Measurements from ENCODE around the gene SLC38A1.
"Not testable (repeated sequence)": the region's sequence is repeated elsewhere in the genome, so short reads cannot be mapped to it uniquely, and the experiment has no call there.

The SLC38A1 gene

GRCh38 chr12:46264057-46264456 is 4.8 kb downstream of the SLC38A1 start:
- DNase-seq (ENCODE audit: low read depth in 2 of 2), result peak in 1 of 2 experiments; percentile 36

- DNase-seq (ENCODE audit: low read depth in 2 of 2), result no peak
Observed at GRCh38 chr12:46263140-46264016, 5.5 kb downstream of the SLC38A1 start.

GRCh38 chr12:46261646-46262045 is 7.2 kb downstream of the SLC38A1 start:
- no peak for DNase-seq (ENCODE audit: low read depth in 2 of 2)

GRCh38 chr12:46260913-46261476 is 7.8 kb downstream of the SLC38A1 start:
- DNase-seq (ENCODE audit: low read depth in 2 of 2), result no peak

- peak; percentile 57 to 65 for DNase-seq (ENCODE audit: low read depth in 2 of 2)
Observed at GRCh38 chr12:46260124-46260912, 8.5 kb downstream of the SLC38A1 start.

DNA sequence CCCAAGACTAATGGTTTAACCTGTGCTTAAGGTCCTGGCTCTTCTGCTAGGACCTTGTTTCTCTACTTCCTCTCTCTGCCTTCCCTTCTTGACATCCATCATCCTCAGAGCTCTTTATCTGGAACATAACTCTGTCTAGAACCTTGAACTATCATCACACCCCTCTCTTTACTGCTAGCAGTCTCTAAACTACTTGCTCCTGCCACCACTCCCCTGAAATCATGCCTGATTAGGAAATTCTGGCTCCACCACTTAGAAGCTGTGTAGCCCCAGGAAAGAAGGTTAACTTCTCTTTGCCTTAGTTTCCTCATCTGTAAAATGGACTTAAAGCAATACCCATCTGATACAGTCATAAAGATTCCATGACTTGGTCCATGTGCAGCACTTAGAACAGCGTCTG is 9.1 kb downstream of the SLC38A1 start:
- no peak for DNase-seq (ENCODE audit: low read depth in 2 of 2)

DNA sequence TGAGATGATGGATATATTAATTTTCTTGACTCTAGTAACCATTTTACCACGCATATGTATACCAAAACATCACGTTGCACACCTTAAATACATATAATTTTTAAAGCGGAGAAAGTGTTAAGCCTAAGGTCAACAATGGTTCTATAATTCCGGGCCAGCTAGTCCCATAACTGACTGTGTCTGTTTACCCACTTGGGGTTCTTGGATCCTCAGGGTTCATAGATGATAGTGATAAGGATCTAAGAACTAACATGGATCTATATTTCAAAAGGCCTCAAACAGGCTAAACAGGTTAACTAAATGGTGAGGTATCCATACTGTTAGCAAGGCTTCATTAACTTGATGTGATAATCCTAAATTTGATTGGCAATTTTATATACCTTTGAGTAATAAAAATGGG is 9.8 kb downstream of the SLC38A1 start:
- DNase-seq (ENCODE audit: low read depth in 2 of 2), result no peak

- DNase-seq (ENCODE audit: low read depth in 2 of 2), result no peak
Observed at GRCh38 chr12:46258129-46258528, 10.7 kb downstream of the SLC38A1 start.

DNA sequence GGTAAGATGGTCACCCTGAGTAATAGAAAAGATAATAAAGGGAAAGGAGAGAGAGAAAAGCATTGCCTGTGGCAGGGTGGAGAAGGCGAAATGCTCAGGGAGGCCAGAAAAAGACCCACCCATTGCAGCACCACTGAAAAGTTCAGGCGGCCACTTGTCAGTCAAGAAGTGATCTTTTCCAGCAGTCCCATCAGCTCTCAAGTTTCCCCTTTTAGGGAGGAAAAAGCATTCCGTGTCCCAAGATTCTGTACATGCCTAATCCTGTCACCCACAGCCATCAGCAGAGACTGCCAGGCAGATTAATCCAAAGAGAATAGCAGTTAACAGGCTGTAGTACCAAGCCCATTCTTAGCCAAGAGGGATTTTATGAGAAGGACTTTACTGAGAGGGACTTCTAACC is 11.9 kb downstream of the SLC38A1 start:
- DNase-seq (ENCODE audit: low read depth in 2 of 2), result no peak

GRCh38 chr12:46253544-46254162 is 15.2 kb downstream of the SLC38A1 start:
- no peak for DNase-seq (ENCODE audit: low read depth in 2 of 2)

GRCh38 chr12:46251994-46252393 is 16.8 kb downstream of the SLC38A1 start:
- DNase-seq (ENCODE audit: low read depth in 2 of 2), result not testable (repeated sequence)

GRCh38 chr12:46249960-46250359 is 18.9 kb downstream of the SLC38A1 start:
- not testable (repeated sequence) for DNase-seq (ENCODE audit: low read depth in 2 of 2)

DNA sequence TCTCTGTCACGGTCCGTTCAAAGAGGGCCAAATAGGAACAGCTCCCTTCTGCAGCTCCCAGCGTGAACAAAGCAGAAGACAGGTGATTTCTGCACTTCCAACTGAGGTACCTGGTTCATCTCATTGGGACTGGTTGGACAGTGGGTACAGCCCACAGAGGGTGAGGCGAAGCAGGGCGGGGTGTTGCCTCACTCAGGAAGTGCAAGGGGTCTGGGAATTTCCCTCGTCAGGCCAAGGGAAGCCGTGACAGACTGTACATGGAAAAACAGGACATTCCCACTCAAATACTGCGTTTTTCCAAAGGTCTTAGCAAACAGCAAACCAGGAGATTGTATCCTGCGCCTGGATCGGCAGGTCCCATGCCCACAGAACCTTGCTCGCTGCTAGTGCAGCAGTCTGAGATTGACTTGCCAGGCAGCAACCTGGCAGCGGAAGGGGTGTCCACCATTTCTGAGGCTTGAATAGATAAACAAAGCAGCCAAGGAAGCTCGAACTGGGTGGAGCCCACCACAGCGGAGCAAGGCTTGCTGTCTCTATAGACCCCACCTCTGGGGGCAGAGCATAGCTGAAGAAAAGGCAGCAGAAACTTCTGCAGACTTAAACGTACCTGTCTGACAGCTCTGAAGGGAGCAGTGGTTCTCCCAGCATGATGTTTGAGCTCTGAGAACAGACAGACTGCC is 22.7 kb downstream of the SLC38A1 start:
- DNase-seq (ENCODE audit: low read depth in 2 of 2), result no peak

DNA sequence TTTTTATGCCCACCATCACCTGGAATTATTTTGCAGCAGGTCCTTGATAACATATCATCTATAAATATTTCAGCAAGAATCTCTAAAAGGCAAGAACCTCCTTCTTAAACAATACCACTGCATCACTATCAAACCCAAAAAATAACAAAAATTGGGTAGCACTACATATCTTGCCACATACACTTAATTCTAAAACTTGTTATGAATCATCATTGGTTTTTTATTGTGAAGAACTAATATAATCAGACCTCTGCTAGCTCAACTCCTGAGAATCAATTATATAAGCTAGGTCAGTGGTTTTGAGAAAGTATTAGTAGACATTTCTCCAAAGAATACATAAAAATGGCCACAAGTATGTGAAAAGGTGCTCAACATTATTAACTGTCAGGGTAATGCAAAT is 23.8 kb downstream of the SLC38A1 start:
- DNase-seq (ENCODE audit: low read depth in 2 of 2), result no peak

GRCh38 chr12:46244273-46244915 is 24.4 kb downstream of the SLC38A1 start:
- DNase-seq (ENCODE audit: low read depth in 2 of 2), result no peak

GRCh38 chr12:46242569-46242968 is 26.3 kb downstream of the SLC38A1 start:
- no peak for DNase-seq (ENCODE audit: low read depth in 2 of 2)

- no peak for DNase-seq (ENCODE audit: low read depth in 2 of 2)
Observed at GRCh38 chr12:46240436-46240835, 28.4 kb downstream of the SLC38A1 start.

DNA sequence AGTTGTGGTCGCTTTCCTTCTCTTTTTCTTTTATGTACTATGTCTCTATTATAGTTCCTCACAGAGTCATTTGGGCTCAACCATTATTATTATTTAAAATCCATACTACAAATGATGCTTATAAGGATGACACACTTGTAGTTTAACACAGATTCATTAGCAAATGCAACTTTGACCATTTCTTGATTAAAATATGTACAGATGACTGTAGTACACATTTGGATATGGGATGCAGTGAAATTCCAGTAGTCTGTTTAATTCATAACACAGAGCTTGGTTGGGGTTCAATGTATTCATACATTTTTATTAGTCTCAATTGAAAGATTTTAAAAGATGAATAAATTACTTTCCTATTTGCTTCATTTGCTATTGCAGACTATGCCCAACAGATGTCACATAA is 30.0 kb downstream of the SLC38A1 start:
- no peak for DNase-seq (ENCODE audit: low read depth in 2 of 2)

- no peak for DNase-seq (ENCODE audit: low read depth in 2 of 2)
Observed at GRCh38 chr12:46237371-46238045, 31.3 kb downstream of the SLC38A1 start.

DNA sequence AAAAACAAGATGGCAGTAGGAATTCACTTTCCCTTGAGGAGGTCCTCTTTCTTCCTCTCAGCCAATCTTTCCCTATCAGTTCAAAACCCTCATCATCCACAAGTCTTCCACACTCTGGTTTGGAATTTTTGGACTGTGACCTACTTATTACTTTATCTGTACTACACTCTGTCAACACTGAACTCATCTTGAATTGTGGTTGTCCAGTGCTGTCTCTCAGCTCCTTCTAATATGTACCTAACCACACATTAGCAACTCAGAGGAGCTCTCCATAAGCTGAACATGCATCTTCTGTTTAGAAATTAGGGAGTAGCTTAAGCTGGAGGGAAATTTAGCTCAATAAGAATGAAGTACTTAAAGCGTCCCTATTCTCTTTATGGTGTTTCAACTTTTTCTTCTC is 34.8 kb downstream of the SLC38A1 start:
- no peak for DNase-seq (ENCODE audit: low read depth in 2 of 2)

Measured in fibroblast of skin of left quadriceps (primary cell).